NCI-H69 (cell line): ENCODE data around the gene GJB5.

ENCODE experiments used
- DNase-seq: peaks from one replicate; lab custom pipeline; 2025; lab: John Stamatoyannopoulos, UW

GJB5 gene

GRCh38 chr1:34794790-34795180, 39.9 kb downstream of the GJB5 start:
- no peak for DNase-seq

GRCh38 chr1:34795916-34796315, 41.1 kb downstream of the GJB5 start:
- no peak for DNase-seq

- DNase-seq = no peak
These were observed 42.1 kb downstream of the GJB5 start for GRCh38 chr1:34796990-34797389.

GRCh38 chr1:34800214-34800613, 45.4 kb downstream of the GJB5 start:
- no peak for DNase-seq

GRCh38 chr1:34803770-34804169, 48.9 kb downstream of the GJB5 start:
- no peak for DNase-seq

GRCh38 chr1:34806396-34806795, 51.5 kb downstream of the GJB5 start:
- DNase-seq = no peak
